GM12872 (cell line): ENCODE data around the gene APMAP.

Experiments
- TF ChIP-seq, protein P1 (sequence below): IDR thresholded peaks from 3 replicates; pipeline ENCODE4 v1.5.1; 2011; ENCODE audit warnings: low read depth, mild to moderate bottlenecking, low read length, moderate library complexity; ENCODE audit not compliant: insufficient read depth

APMAP gene

GRCh38 chr20:24917797-24918578, 74.6 kb downstream of the APMAP start:
- TF ChIP-seq, protein P1, sequence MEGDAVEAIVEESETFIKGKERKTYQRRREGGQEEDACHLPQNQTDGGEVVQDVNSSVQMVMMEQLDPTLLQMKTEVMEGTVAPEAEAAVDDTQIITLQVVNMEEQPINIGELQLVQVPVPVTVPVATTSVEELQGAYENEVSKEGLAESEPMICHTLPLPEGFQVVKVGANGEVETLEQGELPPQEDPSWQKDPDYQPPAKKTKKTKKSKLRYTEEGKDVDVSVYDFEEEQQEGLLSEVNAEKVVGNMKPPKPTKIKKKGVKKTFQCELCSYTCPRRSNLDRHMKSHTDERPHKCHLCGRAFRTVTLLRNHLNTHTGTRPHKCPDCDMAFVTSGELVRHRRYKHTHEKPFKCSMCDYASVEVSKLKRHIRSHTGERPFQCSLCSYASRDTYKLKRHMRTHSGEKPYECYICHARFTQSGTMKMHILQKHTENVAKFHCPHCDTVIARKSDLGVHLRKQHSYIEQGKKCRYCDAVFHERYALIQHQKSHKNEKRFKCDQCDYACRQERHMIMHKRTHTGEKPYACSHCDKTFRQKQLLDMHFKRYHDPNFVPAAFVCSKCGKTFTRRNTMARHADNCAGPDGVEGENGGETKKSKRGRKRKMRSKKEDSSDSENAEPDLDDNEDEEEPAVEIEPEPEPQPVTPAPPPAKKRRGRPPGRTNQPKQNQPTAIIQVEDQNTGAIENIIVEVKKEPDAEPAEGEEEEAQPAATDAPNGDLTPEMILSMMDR = peak; percentile 90

DNA sequence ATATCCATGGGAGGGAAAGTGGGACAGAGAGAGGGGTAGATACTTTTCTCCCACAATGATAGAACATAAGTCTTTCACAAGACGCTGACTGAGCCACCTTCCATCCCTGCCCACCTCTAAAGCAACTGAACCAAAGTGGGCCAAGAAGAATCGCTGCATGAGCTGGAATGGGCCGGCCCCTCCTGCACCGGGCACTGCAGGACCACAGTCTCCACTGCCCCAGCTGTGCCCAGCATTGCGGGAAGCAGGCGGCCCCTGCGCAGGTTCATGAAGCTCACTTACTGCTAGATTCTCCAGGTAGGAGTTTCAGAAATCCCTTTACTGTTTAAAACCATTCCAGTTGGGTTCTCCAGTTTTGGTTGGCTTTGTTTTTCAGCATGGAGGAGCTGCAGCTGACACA, 75.5 kb downstream of the APMAP start:
- TF ChIP-seq, protein P1 = no peak

- TF ChIP-seq, protein P1 = no peak
These were observed 76.1 kb downstream of the APMAP start for GRCh38 chr20:24916412-24916811.

DNA sequence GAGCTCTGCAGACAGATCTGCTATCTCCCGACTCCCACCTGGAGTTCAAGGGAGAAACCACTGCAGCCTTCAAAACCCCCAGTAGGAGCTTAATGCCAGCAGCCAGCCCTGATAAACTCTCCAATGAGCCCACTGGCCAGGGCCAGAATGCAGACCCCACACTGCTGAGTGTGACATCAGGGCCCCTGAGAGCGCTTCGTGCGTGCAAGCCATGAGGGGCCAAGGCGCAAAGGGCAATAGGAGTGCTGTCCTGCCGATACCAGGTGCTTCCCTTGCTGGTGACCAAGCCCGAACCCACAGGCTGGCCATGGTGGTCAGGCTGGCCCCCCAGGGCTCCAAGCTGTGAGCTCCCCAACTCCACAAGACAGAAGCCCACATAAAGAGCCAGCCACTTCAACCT, 76.7 kb downstream of the APMAP start:
- TF ChIP-seq, protein P1 = no peak

DNA sequence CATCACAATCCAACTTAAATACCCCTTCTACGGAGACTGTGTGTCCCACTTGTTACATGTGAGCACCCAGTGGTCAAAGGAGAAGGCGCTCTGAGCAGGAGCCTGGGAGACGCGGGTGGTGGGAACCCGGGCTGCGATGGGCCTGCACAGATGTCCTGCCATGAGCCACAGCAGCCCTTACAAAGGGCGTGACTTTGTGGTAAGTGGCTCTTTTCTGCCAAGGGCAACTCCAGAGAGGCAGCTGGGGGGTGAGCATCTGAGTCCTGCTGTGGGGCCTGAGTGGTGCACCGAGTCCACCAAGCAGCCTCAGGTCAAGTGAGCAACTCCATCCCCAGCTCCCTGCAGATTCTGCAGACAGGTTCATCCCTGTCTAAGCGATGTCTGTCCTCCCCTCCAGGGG, 77.1 kb downstream of the APMAP start:
- TF ChIP-seq, protein P1 = no peak

DNA sequence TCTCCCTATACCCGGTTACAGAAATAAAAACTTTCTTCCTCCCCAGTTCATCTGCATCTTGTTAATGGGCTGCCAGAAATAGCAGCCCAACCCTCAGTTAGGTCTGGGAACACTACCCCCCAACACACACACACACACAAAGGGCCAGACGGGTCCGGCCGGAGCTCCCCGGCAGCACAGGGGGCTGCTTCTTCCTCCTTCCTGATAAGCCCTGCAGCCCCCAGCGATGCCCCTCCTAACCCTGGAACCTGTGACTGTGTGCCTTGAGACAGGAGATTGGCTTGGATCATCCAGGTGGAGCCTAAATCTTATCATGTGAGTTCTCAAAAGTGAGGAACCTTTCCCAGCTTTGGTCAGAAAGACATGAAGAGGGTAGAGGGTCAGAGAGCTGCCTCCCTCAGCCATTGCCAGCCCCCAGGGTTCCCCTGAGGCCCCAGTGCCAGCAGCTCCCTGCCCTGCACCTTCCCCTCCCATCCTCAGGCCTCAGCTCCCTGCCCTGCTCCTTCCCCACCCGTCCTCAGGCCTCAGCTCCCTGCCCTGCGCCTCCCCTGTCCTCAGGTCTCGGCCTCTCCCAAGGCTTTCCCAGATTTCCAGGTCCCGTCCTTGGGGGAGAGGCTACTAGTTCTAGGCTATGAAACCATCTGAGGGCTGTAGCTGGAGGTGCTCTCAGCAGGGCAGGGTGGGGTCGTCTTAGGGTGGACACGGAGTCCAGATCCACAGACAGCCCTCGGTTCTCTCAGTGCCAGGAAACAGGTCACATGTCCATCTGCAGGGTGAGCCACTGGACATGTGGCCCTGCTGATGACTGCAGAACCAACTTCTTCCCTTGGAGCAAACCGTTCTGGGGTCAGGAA, 77.9 kb downstream of the APMAP start:
- TF ChIP-seq, protein P1 = no peak

- TF ChIP-seq, protein P1 = no peak
These were observed 79.4 kb downstream of the APMAP start for GRCh38 chr20:24913076-24913628.
